ENCODE results near the gene CRYBG1.

CRYBG1 gene

DNA sequence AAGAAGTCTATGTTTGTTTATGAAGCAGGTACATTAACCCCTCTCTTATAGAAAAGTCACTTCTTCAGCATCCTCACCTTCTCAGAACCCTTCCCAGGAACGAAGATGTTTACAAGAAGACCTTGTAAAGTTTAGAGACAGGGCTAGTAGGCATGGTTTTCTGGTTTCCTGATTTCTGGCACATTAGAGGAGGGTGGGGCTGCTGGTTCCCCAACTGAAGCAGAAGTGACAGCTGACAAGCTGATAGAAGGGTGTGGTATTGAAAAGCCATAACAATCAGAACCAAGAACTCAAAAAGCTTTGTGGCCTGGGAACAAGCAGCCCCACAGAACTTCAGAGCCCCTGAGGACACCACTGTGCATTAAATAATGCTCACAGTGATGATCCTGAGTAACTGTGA is 177.6 kb downstream of the CRYBG1 start:
- H3K4me1 ChIP-seq (ENCODE audit: low read length) = no peaks in the 10 kb centered on the region
- H4K20me1 ChIP-seq (ENCODE audit: insufficient read depth, low read length) = no peaks in the 10 kb centered on the region
- H2AFZ ChIP-seq (ENCODE audit: low read length) = no peak overlapping the region
- H3K27ac ChIP-seq (ENCODE audit: low read length) = no peak overlapping the region
- no peaks in the 10 kb centered on the region for H3K9me3 ChIP-seq (replicated peaks; ENCODE audit: insufficient read depth, low read length)
- H3F3A ChIP-seq (ENCODE audit: insufficient read depth, low read length) = no peaks in the 10 kb centered on the region
- H3K9me2 ChIP-seq (replicated peaks; ENCODE audit: insufficient read depth, low read length) = no peaks in the 10 kb centered on the region
- H3K4me3 ChIP-seq (ENCODE audit: low read length) = no peak overlapping the region
- DNase-seq = no peak
- H3K27me3 ChIP-seq (replicated peaks; ENCODE audit: insufficient read depth, low read length) = no peaks in the 10 kb centered on the region
- H3K79me2 ChIP-seq (ENCODE audit: low read length) = no peaks in the 10 kb centered on the region
- TF ChIP-seq, protein P1, sequence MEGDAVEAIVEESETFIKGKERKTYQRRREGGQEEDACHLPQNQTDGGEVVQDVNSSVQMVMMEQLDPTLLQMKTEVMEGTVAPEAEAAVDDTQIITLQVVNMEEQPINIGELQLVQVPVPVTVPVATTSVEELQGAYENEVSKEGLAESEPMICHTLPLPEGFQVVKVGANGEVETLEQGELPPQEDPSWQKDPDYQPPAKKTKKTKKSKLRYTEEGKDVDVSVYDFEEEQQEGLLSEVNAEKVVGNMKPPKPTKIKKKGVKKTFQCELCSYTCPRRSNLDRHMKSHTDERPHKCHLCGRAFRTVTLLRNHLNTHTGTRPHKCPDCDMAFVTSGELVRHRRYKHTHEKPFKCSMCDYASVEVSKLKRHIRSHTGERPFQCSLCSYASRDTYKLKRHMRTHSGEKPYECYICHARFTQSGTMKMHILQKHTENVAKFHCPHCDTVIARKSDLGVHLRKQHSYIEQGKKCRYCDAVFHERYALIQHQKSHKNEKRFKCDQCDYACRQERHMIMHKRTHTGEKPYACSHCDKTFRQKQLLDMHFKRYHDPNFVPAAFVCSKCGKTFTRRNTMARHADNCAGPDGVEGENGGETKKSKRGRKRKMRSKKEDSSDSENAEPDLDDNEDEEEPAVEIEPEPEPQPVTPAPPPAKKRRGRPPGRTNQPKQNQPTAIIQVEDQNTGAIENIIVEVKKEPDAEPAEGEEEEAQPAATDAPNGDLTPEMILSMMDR (IDR thresholded peaks at IDR 0.05; ENCODE audit: low read length) = no peak
- no peak for TF ChIP-seq EZH2phosphoT487 (IDR thresholded peaks at IDR 0.05; ENCODE audit: low read length)
- no peak for TF ChIP-seq EZH2 (optimal IDR thresholded peaks at IDR 0.05; ENCODE audit: low read depth, low read length)
- no peak overlapping the region for H3K4me2 ChIP-seq (ENCODE audit: low read depth, low read length)
- no peak overlapping the region for H3K9ac ChIP-seq (ENCODE audit: low read length)
- H3K36me3 ChIP-seq (replicated peaks; ENCODE audit: insufficient read depth, low read length) = no peaks in the 10 kb centered on the region

DNA sequence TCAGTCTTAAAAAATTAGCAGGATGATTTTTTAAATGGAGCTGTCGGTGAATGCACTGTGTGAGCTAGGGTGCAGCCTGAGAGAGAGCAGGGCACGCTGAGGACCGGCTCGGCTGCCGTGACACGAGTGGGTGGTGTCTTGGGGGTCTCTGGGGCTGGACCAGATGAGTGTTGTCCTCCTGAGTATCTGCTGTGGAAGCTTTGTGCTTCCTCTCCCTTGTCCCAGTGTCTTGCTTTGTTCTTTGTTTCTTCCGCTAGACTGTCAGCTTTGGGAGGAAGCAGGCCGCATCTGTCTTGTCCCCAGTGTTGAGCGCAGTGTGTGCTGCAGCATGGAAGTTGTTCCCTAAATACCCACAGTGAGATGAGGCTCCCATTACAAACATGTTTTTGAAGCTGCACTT is 179.4 kb downstream of the CRYBG1 start:
- no peak for DNase-seq
- no peaks in the 10 kb centered on the region for H4K20me1 ChIP-seq (ENCODE audit: insufficient read depth, low read length)
- H3K27me3 ChIP-seq (replicated peaks; ENCODE audit: insufficient read depth, low read length) = no peaks in the 10 kb centered on the region
- no peak overlapping the region for H3K4me3 ChIP-seq (ENCODE audit: low read length)
- no peaks in the 10 kb centered on the region for H3K4me1 ChIP-seq (ENCODE audit: low read length)
- no peak overlapping the region for H3K27ac ChIP-seq (ENCODE audit: low read length)
- H3K36me3 ChIP-seq (replicated peaks; ENCODE audit: insufficient read depth, low read length) = no peaks in the 10 kb centered on the region
- H3K79me2 ChIP-seq (ENCODE audit: low read length) = no peaks in the 10 kb centered on the region
- no peak overlapping the region for H2AFZ ChIP-seq (ENCODE audit: low read length)
- H3K9me2 ChIP-seq (replicated peaks; ENCODE audit: insufficient read depth, low read length) = no peaks in the 10 kb centered on the region
- H3K9ac ChIP-seq (ENCODE audit: low read length) = no peak overlapping the region
- no peak overlapping the region for H3K4me2 ChIP-seq (ENCODE audit: low read depth, low read length)
- no peaks in the 10 kb centered on the region for H3F3A ChIP-seq (ENCODE audit: insufficient read depth, low read length)
- H3K9me3 ChIP-seq (replicated peaks; ENCODE audit: insufficient read depth, low read length) = no peaks in the 10 kb centered on the region
- TF ChIP-seq EZH2 (optimal IDR thresholded peaks at IDR 0.05; ENCODE audit: low read depth, low read length) (no peak), EZH2phosphoT487 (IDR thresholded peaks at IDR 0.05; ENCODE audit: low read length) (no peak)
- TF ChIP-seq, protein P1 (IDR thresholded peaks at IDR 0.05; ENCODE audit: low read length) = no peak

DNA sequence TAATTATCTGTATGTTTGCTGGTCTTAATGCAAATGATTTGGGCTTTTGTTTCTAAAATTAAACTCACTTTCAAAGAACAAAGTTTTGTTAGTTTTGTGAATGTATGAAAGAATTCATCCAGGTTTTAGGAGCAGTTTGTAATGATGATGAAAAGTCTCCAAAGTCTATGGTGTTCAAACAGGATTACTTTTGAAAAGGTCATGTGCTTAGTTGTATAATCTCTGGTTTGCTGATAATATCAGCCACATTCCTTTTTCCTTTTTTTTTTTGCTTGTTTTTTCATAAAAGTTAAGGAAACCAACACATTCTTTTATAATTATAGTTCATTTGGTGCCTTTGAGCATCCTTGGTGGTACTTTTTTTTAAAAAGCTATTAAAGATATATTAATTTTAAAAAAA is 179.9 kb downstream of the CRYBG1 start:
- H3K36me3 ChIP-seq (replicated peaks; ENCODE audit: insufficient read depth, low read length) = no peaks in the 10 kb centered on the region
- H4K20me1 ChIP-seq (ENCODE audit: insufficient read depth, low read length) = no peaks in the 10 kb centered on the region
- H3K9ac ChIP-seq (ENCODE audit: low read length) = no peak overlapping the region
- H3K4me3 ChIP-seq (ENCODE audit: low read length) = no peak overlapping the region
- no peaks in the 10 kb centered on the region for H3K79me2 ChIP-seq (ENCODE audit: low read length)
- no peaks in the 10 kb centered on the region for H3K9me3 ChIP-seq (replicated peaks; ENCODE audit: insufficient read depth, low read length)
- H3K4me1 ChIP-seq (ENCODE audit: low read length) = no peaks in the 10 kb centered on the region
- TF ChIP-seq, protein P1 (IDR thresholded peaks at IDR 0.05; ENCODE audit: low read length) = no peak
- TF ChIP-seq EZH2phosphoT487 (IDR thresholded peaks at IDR 0.05; ENCODE audit: low read length) (no peak), EZH2 (optimal IDR thresholded peaks at IDR 0.05; ENCODE audit: low read depth, low read length) (no peak)
- H3K27me3 ChIP-seq (replicated peaks; ENCODE audit: insufficient read depth, low read length) = no peaks in the 10 kb centered on the region
- no peaks in the 10 kb centered on the region for H3K9me2 ChIP-seq (replicated peaks; ENCODE audit: insufficient read depth, low read length)
- H3F3A ChIP-seq (ENCODE audit: insufficient read depth, low read length) = no peaks in the 10 kb centered on the region
- H2AFZ ChIP-seq (ENCODE audit: low read length) = no peak overlapping the region
- H3K27ac ChIP-seq (ENCODE audit: low read length) = no peak overlapping the region
- no peak overlapping the region for H3K4me2 ChIP-seq (ENCODE audit: low read depth, low read length)
- no peak for DNase-seq
